ENCODE results near the gene RALGAPA2. TPM values are rescaled to one million over a fixed set of nuclear protein-coding genes. Genes with fewer than 3 reads are reported as not detected.

RALGAPA2 gene
- total and polyA plus RNA-seq, 2 donors (not counting 3 experiments of a cell fraction or from before 2014, with no cell fraction given): 10.0 to 46.8 TPM

- H3K9me1 ChIP-seq (replicated peaks; ENCODE audit: control insufficient read depth, extremely low read depth, insufficient read depth, low read length): no peaks in the 10 kb centered on the region
- no peak overlapping the region for H2AFZ ChIP-seq (ENCODE audit: low read depth, low read length)
- DNase-seq (ENCODE audit: low read depth, low spot score) (no peak), FAIRE-seq (no peak)
- H3K4me3 ChIP-seq (replicated peaks in 1 of 3; ENCODE audit: insufficient read depth in 1 of 3, low read depth in 1 of 3, low read length in 3 of 3): no peak overlapping the region
- ChIA-PET CTCF (no interaction called here), POLR2A (no interaction called here)
- TF ChIP-seq MYC (IDR thresholded peaks at IDR 0.05; ENCODE audit: low read depth, low read length) (no peak), JUN (IDR thresholded peaks at IDR 0.05; ENCODE audit: borderline replicate concordance, insufficient read depth, insufficient read length, low read depth) (no peak), POLR2AphosphoS5 (IDR thresholded peaks at IDR 0.05; ENCODE audit: insufficient read depth, low read depth, low read length) (no peak), EZH2 (IDR thresholded peaks at IDR 0.05; ENCODE audit: borderline replicate concordance, low read depth, low read length, severe bottlenecking) (no peak), MAX (IDR thresholded peaks at IDR 0.05; ENCODE audit: insufficient read depth, insufficient read length) (no peak), POLR2A (IDR thresholded peaks at IDR 0.05; ENCODE audit: low read depth, low read length) (no peak), FOS (IDR thresholded peaks at IDR 0.05; ENCODE audit: borderline replicate concordance, insufficient read depth, low read length) (no peak), CTCF (IDR thresholded peaks at IDR 0.05; ENCODE audit: extremely low read depth in 1 of 2, insufficient read depth in 1 of 2, low read depth in 1 of 2, low read length in 2 of 2) (no peak)
- no peak overlapping the region for H3K4me2 ChIP-seq (ENCODE audit: insufficient read depth, low read length)
- no TSS peak for BruUV-seq (replicated peaks)
- H3K9ac ChIP-seq (replicated peaks; ENCODE audit: extremely low read depth, insufficient read depth, low read length): no peak overlapping the region
- no peaks in the 10 kb centered on the region for H3K79me2 ChIP-seq (ENCODE audit: control insufficient read depth, insufficient read depth, low read length)
- H3K4me1 ChIP-seq (ENCODE audit: control insufficient read depth, extremely low read depth, insufficient read depth, low read length): no peaks in the 10 kb centered on the region
- H3K27me3 ChIP-seq (ENCODE audit: control insufficient read depth in 2 of 2, insufficient read depth in 2 of 2, low read length in 2 of 2): no peaks in the 10 kb centered on the region
- no peaks in the 10 kb centered on the region for H3K9me3 ChIP-seq (replicated peaks; ENCODE audit: control insufficient read depth, insufficient read depth, low read length)
- dilution Hi-C loops (cut with MboI; ENCODE audit: extremely low pct_ligation_motif_present, low sequenced_read_pairs) (no loop called here), intact Hi-C loops (cut with micrococcal nuclease) (no loop called here)
- no peaks in the 10 kb centered on the region for H3K36me3 ChIP-seq (ENCODE audit: control insufficient read depth in 2 of 2, extremely low read depth in 1 of 2, insufficient read depth in 2 of 2, low read length in 2 of 2)
- no peaks in the 10 kb centered on the region for H4K20me1 ChIP-seq (replicated peaks; ENCODE audit: control insufficient read depth, extremely low read depth, insufficient read depth, low read length)
- no peak overlapping the region for H3K27ac ChIP-seq (ENCODE audit: insufficient read depth, low read depth, low read length)
These were observed 358.9 kb downstream of the RALGAPA2 start for GRCh38 chr20:20353576-20353975.

Data from endothelial cell of umbilical vein (primary cell).